Progenitor cell of endocrine pancreas (in vitro differentiated cells): ENCODE data around the gene MRPL57. TPM values are rescaled to one million over a fixed set of nuclear protein-coding genes. Genes with fewer than 3 reads are reported as not detected.
A peak's percentile ranks its signal among the peaks of the same experiment; 100 is the strongest.
"Not testable (repeated sequence)": the region's sequence is repeated elsewhere in the genome, so short reads cannot be mapped to it uniquely, and the experiment has no call there.

ENCODE experiments used
- DNase-seq: peaks from one replicate; pipeline ENCODE4 v3.0.0; 2021; ENCODE audit warnings: low spot score; ENCODE audit not compliant: unreplicated experiment
- H3K27ac Mint-ChIP-seq: 2 replicates; pipeline ENCODE4 v1.8.0; 2021; ENCODE audit warnings: mild to moderate bottlenecking, moderate library complexity, mixed read lengths
- H3K27me3 Mint-ChIP-seq: 2 replicates; pipeline ENCODE4 v1.8.0; 2021; ENCODE audit warnings: mixed read lengths
- H3K36me3 Mint-ChIP-seq: 2 replicates; pipeline ENCODE4 v1.8.0; 2022; ENCODE audit warnings: mixed read lengths; ENCODE audit not compliant: insufficient read depth
- H3K4me1 Mint-ChIP-seq: 2 replicates; pipeline ENCODE4 v1.8.0; 2021; ENCODE audit warnings: low read depth, mixed read lengths
- H3K4me3 Mint-ChIP-seq: 2 replicates; pipeline ENCODE4 v1.8.0; 2021; ENCODE audit warnings: low read depth, mild to moderate bottlenecking, moderate library complexity, mixed read lengths
- H3K9me3 Mint-ChIP-seq: 2 replicates; pipeline ENCODE4 v1.8.0; 2021; ENCODE audit warnings: low read depth, mixed read lengths
- CTCF ChIP-seq: fragments of 200-600 bp; sonication (generic); IDR thresholded peaks from one replicate; pipeline ENCODE4 v1.5.0; 2021; ENCODE audit warnings: antibody characterized with exemption, mild to moderate bottlenecking; ENCODE audit not compliant: unreplicated experiment
- long read RNA-seq: library from polyadenylated mRNA; unstranded; transcript quantifications from one replicate; pipeline ENCODE4 v2.0.0, GENCODE V29; 2020
- total RNA-seq: library from RNA; stranded (reverse); gene quantifications from 2 replicates; pipeline ENCODE4 v1.2.1, GENCODE V29; 2021

The MRPL57 gene
- 22.0 and 22.8 TPM in 2 replicates for total RNA-seq
- long read RNA-seq, transcript MRPL57-201 (2 exons, 2,246 nt), result major isoform, 26 of 28 reads
- long read RNA-seq, partial matches to known transcripts, result 0 of 28 reads
- long read RNA-seq, other reads (novel, unspliced or antisense), result 2 of 28 reads

- Mint-ChIP-seq H3K36me3 (peaks cover 3% of the 10 kb centered on the region), H3K4me1 (peaks cover 11% of the 10 kb centered on the region), H3K9me3 (no peaks in the 10 kb centered on the region), H3K4me3 (peak within 1 kb of the TSS; percentile 98), H3K27ac (peak within 1 kb of the TSS; percentile 99), H3K27me3 (no peaks in the 10 kb centered on the region)
- DNase-seq, result peak; percentile 94
- TF ChIP-seq CTCF, result peak; percentile 30
Measured at GRCh38 chr13:21176215-21176981, at the start of gene MRPL57, which contains the start of gene SKA3. Gene MRPL57 (plus strand): TSS chr13:21176658. CDS start chr13:21176917, 259 bp downstream. Gene SKA3 (minus strand): TSS chr13:21176552. CDS start chr13:21176477, 75 bp downstream.

- peaks cover under 1% of the 10 kb centered on the region for H3K9me3 Mint-ChIP-seq
- H3K27me3 Mint-ChIP-seq, result peaks cover 2% of the 10 kb centered on the region
- H3K36me3 Mint-ChIP-seq, result no peaks in the 10 kb centered on the region
- no peak for DNase-seq
- H3K4me1 Mint-ChIP-seq, result no peaks in the 10 kb centered on the region
- H3K27ac Mint-ChIP-seq, result no peak overlapping the region
- TF ChIP-seq CTCF, result no peak
- H3K4me3 Mint-ChIP-seq, result no peak overlapping the region
Measured at GRCh38 chr13:21130116-21130515, 46.3 kb upstream of the MRPL57 start.

GRCh38 chr13:21133077-21133476, 43.4 kb upstream of the MRPL57 start:
- Mint-ChIP-seq H3K27ac (no peak overlapping the region), H3K4me1 (no peaks in the 10 kb centered on the region), H3K9me3 (peaks cover 7% of the 10 kb centered on the region), H3K4me3 (no peak overlapping the region), H3K27me3 (peaks cover 2% of the 10 kb centered on the region), H3K36me3 (no peaks in the 10 kb centered on the region)
- TF ChIP-seq CTCF, result no peak
- DNase-seq, result no peak

GRCh38 chr13:21134475-21134874, 42.0 kb upstream of the MRPL57 start:
- Mint-ChIP-seq H3K27me3 (peaks cover 2% of the 10 kb centered on the region), H3K9me3 (peaks cover 7% of the 10 kb centered on the region), H3K36me3 (no peaks in the 10 kb centered on the region), H3K4me1 (no peaks in the 10 kb centered on the region), H3K4me3 (no peak overlapping the region), H3K27ac (no peak overlapping the region)
- DNase-seq, result no peak
- TF ChIP-seq CTCF, result no peak

GRCh38 chr13:21135833-21136232, 40.6 kb upstream of the MRPL57 start:
- not testable (repeated sequence) for H3K4me1 Mint-ChIP-seq, DNase-seq, H3K4me3 Mint-ChIP-seq, H3K9me3 Mint-ChIP-seq, H3K36me3 Mint-ChIP-seq, H3K27me3 Mint-ChIP-seq, H3K27ac Mint-ChIP-seq
